ENCODE measurements around the gene TRAM2. TPM values are rescaled to one million over a fixed set of nuclear protein-coding genes. Genes with fewer than 3 reads are reported as not detected.

Gene TRAM2
- total and polyA plus RNA-seq, 4 donors, result 7.3 to 20.3 (median 13.0) TPM

GRCh38 chr6:52596371-52597028, 19.6 kb upstream of the TRAM2 start (continued):
- no peak for TF ChIP-seq NR2F2 (IDR thresholded peaks at IDR 0.05)
- no peak for TF ChIP-seq FOXA2 (IDR thresholded peaks at IDR 0.05)
- TF ChIP-seq, protein P1, sequence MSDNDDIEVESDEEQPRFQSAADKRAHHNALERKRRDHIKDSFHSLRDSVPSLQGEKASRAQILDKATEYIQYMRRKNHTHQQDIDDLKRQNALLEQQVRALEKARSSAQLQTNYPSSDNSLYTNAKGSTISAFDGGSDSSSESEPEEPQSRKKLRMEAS (IDR thresholded peaks at IDR 0.05), result no peak

GRCh38 chr6:52595796-52596130, 18.9 kb upstream of the TRAM2 start:
- Histone ChIP-seq H3K9me3 (ENCODE audit: control insufficient read depth in 4 of 4, low read length in 3 of 4) (no peaks in the 10 kb centered on the region), H3K27me3 (ENCODE audit: control insufficient read depth in 4 of 4, insufficient read depth in 4 of 4, low read length in 3 of 4) (no peaks in the 10 kb centered on the region), H3K4me3 (ENCODE audit: low read depth in 1 of 3, low read length in 3 of 3) (no peak overlapping the region), H3K9ac (ENCODE audit: low read depth in 1 of 2, low read length in 2 of 2) (no peak overlapping the region), H3K4me1 (ENCODE audit: control insufficient read depth in 4 of 4, insufficient read depth in 4 of 4, low read length in 3 of 4) (peaks cover 0 to 12% (median 1%) of the 10 kb centered on the region in 4 donors), H3K27ac (ENCODE audit: low read depth in 1 of 2, low read length in 2 of 2) (no peak overlapping the region), H3K36me3 (ENCODE audit: control insufficient read depth in 4 of 4, insufficient read depth in 3 of 4, low read depth in 1 of 4, low read length in 3 of 4) (no peaks in the 10 kb centered on the region)
- no peak for DNase-seq (ENCODE audit: low spot score)
- TF ChIP-seq FOXA1 (IDR thresholded peaks at IDR 0.05) (no peak), SP1 (IDR thresholded peaks at IDR 0.05) (no peak), NR2F2 (IDR thresholded peaks at IDR 0.05) (no peak), JUND (IDR thresholded peaks at IDR 0.05) (no peak), ZBTB33 (IDR thresholded peaks at IDR 0.05) (no peak), RXRA (IDR thresholded peaks at IDR 0.05) (no peak), HNF4G (IDR thresholded peaks at IDR 0.05) (no peak), YY1 (IDR thresholded peaks at IDR 0.05) (no peak), HNF4A (conservative IDR thresholded peaks at IDR 0.05) (no peak), TAF1 (conservative IDR thresholded peaks at IDR 0.05) (no peak), RAD21 (IDR thresholded peaks at IDR 0.05) (no peak), FOXA2 (IDR thresholded peaks at IDR 0.05) (no peak), REST (IDR thresholded peaks at IDR 0.05) (no peak), GABPA (IDR thresholded peaks at IDR 0.05 in 1 of 2, conservative IDR thresholded peaks at IDR 0.05 in 1 of 2) (no peak), CTCF (IDR thresholded peaks at IDR 0.05; ENCODE audit: low read depth, low read length, missing input control) (no peak), EGR1 (IDR thresholded peaks at IDR 0.05; ENCODE audit: low read depth in 2 of 2) (no peak)
- TF ChIP-seq, protein P2, sequence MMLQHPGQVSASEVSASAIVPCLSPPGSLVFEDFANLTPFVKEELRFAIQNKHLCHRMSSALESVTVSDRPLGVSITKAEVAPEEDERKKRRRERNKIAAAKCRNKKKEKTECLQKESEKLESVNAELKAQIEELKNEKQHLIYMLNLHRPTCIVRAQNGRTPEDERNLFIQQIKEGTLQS (IDR thresholded peaks at IDR 0.05), result no peak
- TF ChIP-seq, protein P1 (IDR thresholded peaks at IDR 0.05), result no peak

All from liver (tissue), 9 donors.